Measurements from ENCODE around the gene KATNA1.

KATNA1 gene

DNA sequence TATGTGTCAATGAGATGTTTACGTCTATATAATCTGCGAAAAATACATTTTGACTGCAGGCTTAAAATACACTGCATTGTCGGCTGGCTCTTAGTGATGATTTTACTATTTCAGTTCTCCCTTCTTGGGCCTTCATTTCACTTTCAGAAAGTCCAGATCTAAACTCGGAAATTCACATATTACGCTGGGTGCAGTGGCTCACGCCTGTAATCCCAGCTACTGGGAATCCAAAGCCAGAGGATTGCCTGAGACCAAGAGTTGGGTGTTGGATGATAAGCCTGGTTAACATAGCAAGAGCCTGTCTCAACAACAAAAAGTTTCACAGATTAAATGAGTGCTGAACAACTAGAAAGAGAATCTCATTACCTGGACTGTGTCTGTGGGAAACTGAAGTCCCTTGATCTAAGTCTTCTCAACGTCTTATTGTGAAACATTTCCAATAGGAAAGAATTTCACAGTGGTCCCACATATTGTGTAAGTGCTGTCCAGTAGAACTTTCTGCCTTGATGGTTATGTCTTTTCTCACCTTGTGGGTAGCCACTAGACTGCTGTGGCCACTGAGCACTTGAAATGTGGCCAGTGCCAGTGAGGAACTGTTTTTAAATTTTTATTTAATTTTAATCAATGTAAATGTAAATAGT lies 80.4 kb downstream of the KATNA1 start:
- peak overlapping the region; percentile 79; the same call in 1 of the 2 replicates for H3K4me3 ChIP-seq (ENCODE audit: low read length)
- TF ChIP-seq ZNF274 (IDR thresholded peaks at IDR 0.05; ENCODE audit: low read depth, low read length), result no peak

- no peak for TF ChIP-seq ZNF274 (IDR thresholded peaks at IDR 0.05; ENCODE audit: low read depth, low read length)
- H3K4me3 ChIP-seq (ENCODE audit: low read length), result peak overlapping the region; percentile 79
Observed at GRCh38 chr6:149567194-149567586, 81.3 kb downstream of the KATNA1 start.

DNA sequence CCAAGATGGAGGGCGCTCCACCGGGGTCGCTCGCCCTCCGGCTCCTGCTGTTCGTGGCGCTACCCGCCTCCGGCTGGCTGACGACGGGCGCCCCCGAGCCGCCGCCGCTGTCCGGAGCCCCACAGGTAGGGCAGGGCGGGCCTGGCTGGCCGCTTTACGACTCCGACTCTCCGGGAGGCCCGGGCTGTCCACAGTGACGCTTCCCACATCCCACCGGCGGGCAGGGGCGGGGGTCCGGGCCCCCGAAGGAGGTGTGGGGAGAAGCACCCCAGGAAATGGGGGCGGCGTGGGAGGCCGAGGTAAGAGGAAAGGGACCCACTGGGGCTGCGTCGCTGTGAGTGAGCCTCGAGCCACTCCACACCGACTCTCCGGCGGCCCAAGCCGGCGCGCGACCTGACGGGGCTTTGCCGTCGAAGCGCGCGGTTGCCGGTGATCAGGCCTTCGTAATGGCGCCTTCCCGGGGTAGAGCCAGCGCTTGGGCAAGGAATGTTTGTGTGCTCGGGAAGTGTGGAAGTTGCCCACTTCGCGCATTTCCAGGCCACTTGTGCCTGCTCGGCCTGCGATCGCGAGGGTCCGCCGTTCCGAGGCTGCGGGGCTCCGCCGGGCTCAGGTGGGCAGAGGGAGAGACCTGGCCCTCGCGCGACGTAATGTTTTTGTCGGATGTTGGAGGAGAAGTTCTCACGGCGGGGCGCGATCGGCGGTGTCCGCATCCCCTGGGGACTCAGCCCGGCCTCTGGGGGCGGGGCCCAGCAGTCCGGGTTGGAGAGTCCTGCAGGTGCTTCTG lies 81.9 kb downstream of the KATNA1 start:
- H3K4me3 ChIP-seq (ENCODE audit: low read length), result peak overlapping the region; percentile 79
- TF ChIP-seq ZNF274 (IDR thresholded peaks at IDR 0.05; ENCODE audit: low read depth, low read length), result no peak

DNA sequence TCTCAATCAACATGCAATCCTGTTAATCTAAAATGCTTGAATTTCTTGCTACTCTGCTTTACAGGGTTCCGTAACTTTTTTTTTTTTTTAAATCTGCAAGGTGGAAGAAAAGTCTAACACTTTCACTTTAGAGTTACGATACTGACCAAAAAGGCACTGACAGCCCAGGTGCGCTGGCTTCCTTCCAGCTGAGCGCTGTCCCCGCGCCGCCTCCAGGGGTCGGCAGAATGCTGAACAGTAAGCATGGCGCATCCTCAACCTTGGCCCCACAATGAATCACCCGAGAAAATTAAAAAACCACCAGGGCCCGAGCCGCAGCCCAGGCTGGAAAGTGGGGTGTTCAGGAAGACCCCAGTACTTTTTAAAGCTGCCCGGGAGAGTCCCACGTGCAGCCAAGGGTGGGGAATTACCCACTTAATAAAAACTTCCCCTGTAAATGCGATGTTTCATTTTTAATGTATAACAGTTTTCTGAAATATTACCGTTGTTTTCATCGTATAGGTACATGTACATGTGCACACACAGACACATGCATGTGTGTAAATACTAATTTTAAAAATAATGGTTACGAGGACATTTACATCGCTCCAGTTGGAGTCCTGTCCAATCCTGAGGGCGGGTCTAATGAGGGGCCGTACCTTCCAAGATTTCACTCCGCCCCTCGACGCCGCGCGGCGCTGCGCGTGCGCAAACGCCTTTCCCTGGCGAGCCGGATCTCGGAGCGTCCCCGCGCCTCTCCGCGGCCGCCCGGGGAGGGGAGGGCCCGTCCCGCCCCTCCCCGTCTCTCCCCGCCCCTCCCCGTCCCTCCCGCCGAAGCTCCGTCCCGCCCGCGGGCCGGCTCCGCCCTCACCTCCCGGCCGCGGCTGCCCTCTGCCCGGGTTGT lies 82.7 kb downstream of the KATNA1 start, which contains the start of gene GINM1:
GINM1 (plus strand) TSS at position 849 of the 883 bp plus-strand sequence. CDS start 40 bp downstream, outside the sequence.
- no peak for TF ChIP-seq ZNF274 (IDR thresholded peaks at IDR 0.05; ENCODE audit: low read depth, low read length)
- peak within 1 kb of the TSS; percentile 79 for H3K4me3 ChIP-seq (ENCODE audit: low read length)

GRCh38 chr6:149563928-149564325 lies 84.6 kb downstream of the KATNA1 start:
- no peak for TF ChIP-seq ZNF274 (IDR thresholded peaks at IDR 0.05; ENCODE audit: low read depth, low read length)
- no peak overlapping the region for H3K4me3 ChIP-seq (ENCODE audit: low read length)

- H3K4me3 ChIP-seq (ENCODE audit: low read length), result no peak overlapping the region
- no peak for TF ChIP-seq ZNF274 (IDR thresholded peaks at IDR 0.05; ENCODE audit: low read depth, low read length)
Observed at GRCh38 chr6:149563203-149563927, 85.1 kb downstream of the KATNA1 start.

GRCh38 chr6:149560736-149561135 lies 87.8 kb downstream of the KATNA1 start:
- no peak overlapping the region for H3K4me3 ChIP-seq (ENCODE audit: low read length)
- no peak for TF ChIP-seq ZNF274 (IDR thresholded peaks at IDR 0.05; ENCODE audit: low read depth, low read length)

- H3K4me3 ChIP-seq (ENCODE audit: low read length), result no peak overlapping the region
- no peak for TF ChIP-seq ZNF274 (IDR thresholded peaks at IDR 0.05; ENCODE audit: low read depth, low read length)
Observed at GRCh38 chr6:149559389-149559788, 89.1 kb downstream of the KATNA1 start.

DNA sequence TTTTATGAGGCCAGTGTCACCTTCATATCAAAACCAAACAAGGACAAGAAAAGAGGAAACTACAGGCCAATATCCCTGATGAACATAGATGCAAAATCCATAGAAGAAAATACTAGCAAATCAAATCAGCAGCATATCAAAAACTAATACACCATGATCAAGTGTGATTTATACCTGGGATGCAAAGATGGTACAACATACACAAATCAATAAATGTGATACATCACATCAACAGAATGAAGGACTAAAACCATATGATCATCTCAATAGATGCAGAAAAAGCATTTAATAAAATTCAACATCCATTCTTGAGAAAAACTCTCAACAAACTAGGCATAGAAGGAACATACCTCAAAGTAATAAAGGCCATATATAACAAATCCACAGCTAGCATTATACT lies 90.5 kb downstream of the KATNA1 start:
- no peak for TF ChIP-seq ZNF274 (IDR thresholded peaks at IDR 0.05; ENCODE audit: low read depth, low read length)

GRCh38 chr6:149551920-149552319 lies 96.6 kb downstream of the KATNA1 start:
- H3K4me3 ChIP-seq (ENCODE audit: low read length), result no peak overlapping the region
- no peak for TF ChIP-seq ZNF274 (IDR thresholded peaks at IDR 0.05; ENCODE audit: low read depth, low read length)

More for the DNA sequence above, 90.5 kb downstream of the KATNA1 start:
- H3K4me3 ChIP-seq (ENCODE audit: low read length), result no peak overlapping the region

- TF ChIP-seq ZNF274 (IDR thresholded peaks at IDR 0.05; ENCODE audit: low read depth, low read length), result no peak
- peak within 1 kb of the TSS; percentile 97 for H3K4me3 ChIP-seq (ENCODE audit: low read length)
Observed at GRCh38 chr6:149545754-149546471, 102.6 kb downstream of the KATNA1 start, which contains the start of gene PPIL4. TSS of gene PPIL4 (minus strand) at chr6:149546043. CDS start at chr6:149546005, 38 bp downstream.

DNA sequence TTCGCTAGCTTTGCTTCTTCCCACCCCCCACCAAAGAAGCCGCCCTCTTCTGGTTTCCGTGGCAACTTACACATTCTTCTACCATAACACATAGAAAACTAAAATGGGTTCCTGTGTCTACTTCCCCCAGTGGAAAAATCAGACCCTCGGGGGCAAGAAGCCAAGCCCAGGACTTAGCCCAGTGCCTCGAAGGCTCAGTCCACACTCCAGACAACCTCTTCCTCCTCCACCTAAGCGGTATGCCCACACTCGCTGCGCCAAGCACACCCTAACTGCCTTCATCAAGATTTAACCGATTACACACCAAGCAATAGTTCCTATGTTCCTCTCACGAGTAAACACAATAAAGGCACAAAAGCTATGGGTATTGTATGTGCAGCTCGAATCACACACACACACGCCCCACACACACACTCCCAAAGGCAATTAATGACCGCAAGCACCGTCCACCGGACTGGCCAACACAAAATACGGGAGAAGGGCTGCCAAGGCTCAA lies 103.2 kb downstream of the KATNA1 start:
- peak overlapping the region; percentile 97 for H3K4me3 ChIP-seq (ENCODE audit: low read length)
- TF ChIP-seq ZNF274 (IDR thresholded peaks at IDR 0.05; ENCODE audit: low read depth, low read length), result no peak
